Hepatocyte (in vitro differentiated cells): ENCODE data around the gene GULP1. TPM values are rescaled to one million over a fixed set of nuclear protein-coding genes. Genes with fewer than 3 reads are reported as not detected.
"Not testable (repeated sequence)": the region's sequence is repeated elsewhere in the genome, so short reads cannot be mapped to it uniquely, and the experiment has no call there.

Source experiments
- DNase-seq: peaks from one replicate; pipeline ENCODE4 v3.0.0-alpha.2; 2016; ENCODE audit warnings: low spot score
- H2AFZ ChIP-seq: fragments of 200-600 bp; sonication (generic); 2 replicates; pipeline ENCODE4 v1.6.0; 2016; ENCODE audit warnings: antibody characterized with exemption, mild to moderate bottlenecking
- H3K27ac ChIP-seq: fragments of 200-600 bp; sonication (generic); 2 replicates; pipeline ENCODE4 v1.5.1; 2016; ENCODE audit warnings: mild to moderate bottlenecking
- H3K27me3 ChIP-seq: fragments of 200-600 bp; sonication (generic); 2 replicates; pipeline ENCODE4 v1.6.1; 2016
- H3K36me3 ChIP-seq: fragments of 200-600 bp; sonication (generic); replicated peaks from 2 replicates; pipeline ENCODE4 v1.5.1; 2016; ENCODE audit warnings: low read depth; ENCODE audit not compliant: insufficient read depth
- H3K4me1 ChIP-seq: fragments of 200-600 bp; sonication (generic); 2 replicates; pipeline ENCODE4 v1.5.1; 2016; ENCODE audit warnings: mild to moderate bottlenecking, moderate library complexity; ENCODE audit not compliant: insufficient read depth
- H3K4me2 ChIP-seq: fragments of 200-600 bp; sonication (generic); 2 replicates; pipeline ENCODE4 v1.6.0; 2016
- H3K4me3 ChIP-seq: fragments of 200-600 bp; sonication (generic); 2 replicates; pipeline ENCODE4 v1.5.1; 2016; ENCODE audit warnings: mild to moderate bottlenecking
- H3K79me2 ChIP-seq: fragments of 200-600 bp; sonication (generic); 2 replicates; pipeline ENCODE4 v1.6.0; 2017; ENCODE audit warnings: mild to moderate bottlenecking
- H3K9me2 ChIP-seq: fragments of 200-600 bp; sonication (generic); replicated peaks from 2 replicates; pipeline ENCODE4 v1.6.0; 2017; ENCODE audit warnings: mild to moderate bottlenecking; ENCODE audit not compliant: insufficient read depth
- H3K9me3 ChIP-seq: fragments of 200-600 bp; sonication (generic); 2 replicates; pipeline ENCODE4 v1.5.1; 2016; ENCODE audit warnings: low read depth, mild to moderate bottlenecking
- H4K20me1 ChIP-seq: fragments of 200-600 bp; sonication (generic); 2 replicates; pipeline ENCODE4 v1.6.0; 2016; ENCODE audit warnings: mild to moderate bottlenecking; ENCODE audit not compliant: insufficient read depth, poor library complexity, severe bottlenecking
- CTCF ChIP-seq: fragments of 200-600 bp; sonication (generic); IDR thresholded peaks from 2 replicates; pipeline ENCODE4 v1.5.1; 2016; ENCODE audit warnings: antibody characterized with exemption, mild to moderate bottlenecking; ENCODE audit not compliant: poor library complexity
- EZH2 ChIP-seq: fragments of 200-600 bp; sonication (generic); IDR thresholded peaks from 2 replicates; pipeline ENCODE4 v1.6.1; 2016; ENCODE audit warnings: antibody characterized with exemption, mild to moderate bottlenecking, borderline replicate concordance
- EZH2phosphoT487 ChIP-seq: fragments of 200-600 bp; sonication (generic); IDR thresholded peaks from one replicate; pipeline ENCODE4 v1.6.1; 2018; ENCODE audit warnings: antibody characterized with exemption, mild to moderate bottlenecking, low read depth, moderate library complexity; ENCODE audit not compliant: unreplicated experiment, severe bottlenecking
- WGBS: methylation state at CpG from one replicate; pipeline ENCODE4 v1.1.6; 2016; ENCODE audit warnings: low lambda C conversion rate; ENCODE audit errors: missing lambda C conversion rate; 5-methylcytosine and 5-hydroxymethylcytosine counted together
- polyA plus RNA-seq: library from polyadenylated mRNA; unstranded; fragments of >200 nt; fragmentation: Nextera tagmentation; extraction: Ambion mirVana; gene quantifications from 2 replicates; pipeline ENCODE4 v1.2.1, GENCODE V29; 2016
- total RNA-seq: library from RNA; depleted of rRNA; stranded (reverse); fragments of >200 nt; gene quantifications from 2 replicates; pipeline ENCODE4 v1.2.3, GENCODE V29; 2014

The GULP1 gene
- total and polyA plus RNA-seq, 2 experiments from 2014 or later, result 55.6 to 135 TPM

DNA sequence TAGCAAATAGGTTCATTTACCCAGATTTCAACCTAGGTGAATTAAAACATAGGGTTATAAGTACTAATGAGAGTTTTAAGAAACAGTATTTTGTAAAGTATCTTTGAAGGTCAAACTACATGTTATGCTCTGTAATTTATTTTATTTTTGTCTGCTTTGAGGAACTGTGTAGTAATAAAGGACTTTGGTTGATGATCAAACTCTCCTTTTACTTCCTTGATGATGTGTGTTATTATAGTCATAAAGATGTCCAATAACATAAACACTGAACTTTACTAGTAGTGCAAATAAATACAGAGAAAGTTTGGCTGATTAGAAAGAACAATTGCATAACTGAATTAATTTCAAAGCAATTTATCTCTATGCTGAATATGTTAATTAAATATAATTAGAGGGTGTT is 6.3 kb downstream of the GULP1 start:
- H3K4me1 ChIP-seq, result no peaks in the 10 kb centered on the region
- no peaks in the 10 kb centered on the region for H3K27me3 ChIP-seq
- H3K27ac ChIP-seq, result peak overlapping the region; percentile 84
- no peak for DNase-seq
- H3K9me3 ChIP-seq, result no peaks in the 10 kb centered on the region
- no peaks in the 10 kb centered on the region for H3K9me2 ChIP-seq
- H3K4me2 ChIP-seq, result peak overlapping the region; percentile 83
- TF ChIP-seq CTCF (no peak), EZH2phosphoT487 (peak; percentile 29), EZH2 (no peak)
- H4K20me1 ChIP-seq, result no peaks in the 10 kb centered on the region
- H2AFZ ChIP-seq, result no peak overlapping the region
- no peaks in the 10 kb centered on the region for H3K36me3 ChIP-seq
- H3K4me3 ChIP-seq, result no peak overlapping the region
- peaks cover 85% of the 10 kb centered on the region for H3K79me2 ChIP-seq

GRCh38 chr2:188298937-188299371 is 7.3 kb downstream of the GULP1 start:
- not testable (repeated sequence) for H3K36me3 ChIP-seq, H2AFZ ChIP-seq, H3K27me3 ChIP-seq, H3K9me2 ChIP-seq, H3K9me3 ChIP-seq, H4K20me1 ChIP-seq, H3K4me1 ChIP-seq, H3K4me3 ChIP-seq
- Histone ChIP-seq H3K27ac (peak overlapping the region; percentile 84), H3K79me2 (peaks cover 90% of the 10 kb centered on the region), H3K4me2 (peak overlapping the region; percentile 32)
- peak; percentile 62 for DNase-seq
- 65% methylated on average over 4 of the region's 4 CpGs for WGBS

- H3K4me2 ChIP-seq, result peak overlapping the region; percentile 28
- no peaks in the 10 kb centered on the region for H3K27me3 ChIP-seq
- H4K20me1 ChIP-seq, result no peaks in the 10 kb centered on the region
- H3K9me2 ChIP-seq, result no peaks in the 10 kb centered on the region
- H3K79me2 ChIP-seq, result peaks cover 90% of the 10 kb centered on the region
- H3K27ac ChIP-seq, result peak overlapping the region; percentile 42
- 59% methylated on average over 2 of the region's 2 CpGs for WGBS
- no peak for TF ChIP-seq EZH2phosphoT487
- no peak for TF ChIP-seq EZH2
- no peak for TF ChIP-seq CTCF
- H3K4me1 ChIP-seq, result peaks cover 10% of the 10 kb centered on the region
- H3K36me3 ChIP-seq, result no peaks in the 10 kb centered on the region
- H3K9me3 ChIP-seq, result no peaks in the 10 kb centered on the region
- H3K4me3 ChIP-seq, result no peak overlapping the region
- no peak overlapping the region for H2AFZ ChIP-seq
- peak; percentile 12 for DNase-seq
Observed at GRCh38 chr2:188303363-188304031, 11.8 kb downstream of the GULP1 start.

DNA sequence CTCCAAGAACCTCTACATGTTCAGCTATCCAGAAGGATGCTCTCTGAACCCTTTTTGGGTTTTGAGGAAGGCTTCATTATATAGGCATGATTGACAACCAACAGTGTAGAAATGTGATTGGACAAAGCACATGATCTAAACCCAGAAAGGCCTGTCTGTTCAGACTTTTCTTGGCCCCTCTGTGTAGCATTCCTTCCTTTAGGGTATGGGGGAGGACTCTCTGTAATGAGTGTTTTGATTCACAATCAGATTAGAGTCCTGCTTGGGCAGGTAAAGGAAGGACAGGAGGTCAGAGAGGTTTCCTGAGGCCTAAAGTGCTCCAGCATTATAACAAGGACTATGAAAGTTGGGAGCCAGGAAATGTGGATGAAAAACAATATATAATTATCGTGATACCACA is 13.6 kb downstream of the GULP1 start:
- no peaks in the 10 kb centered on the region for H3K9me3 ChIP-seq
- peaks cover 10% of the 10 kb centered on the region for H3K4me1 ChIP-seq
- H2AFZ ChIP-seq, result no peak overlapping the region
- H4K20me1 ChIP-seq, result peaks cover 4% of the 10 kb centered on the region
- no peaks in the 10 kb centered on the region for H3K27me3 ChIP-seq
- no peak overlapping the region for H3K27ac ChIP-seq
- DNase-seq, result no peak
- H3K36me3 ChIP-seq, result no peaks in the 10 kb centered on the region
- H3K9me2 ChIP-seq, result no peaks in the 10 kb centered on the region
- no peak for TF ChIP-seq EZH2phosphoT487
- no peak overlapping the region for H3K4me3 ChIP-seq
- no peak overlapping the region for H3K4me2 ChIP-seq
- peaks cover 96% of the 10 kb centered on the region for H3K79me2 ChIP-seq
- 100% methylated on average over 1 of the region's 1 CpG for WGBS
